CD1c-positive myeloid dendritic cell (primary cell): ENCODE results near the gene SLC37A1.

Source experiments
- DNase-seq: peaks from one replicate; pipeline ENCODE4 v3.0.0-alpha.2; 2016; ENCODE audit errors: extremely low spot score

Gene SLC37A1

DNA sequence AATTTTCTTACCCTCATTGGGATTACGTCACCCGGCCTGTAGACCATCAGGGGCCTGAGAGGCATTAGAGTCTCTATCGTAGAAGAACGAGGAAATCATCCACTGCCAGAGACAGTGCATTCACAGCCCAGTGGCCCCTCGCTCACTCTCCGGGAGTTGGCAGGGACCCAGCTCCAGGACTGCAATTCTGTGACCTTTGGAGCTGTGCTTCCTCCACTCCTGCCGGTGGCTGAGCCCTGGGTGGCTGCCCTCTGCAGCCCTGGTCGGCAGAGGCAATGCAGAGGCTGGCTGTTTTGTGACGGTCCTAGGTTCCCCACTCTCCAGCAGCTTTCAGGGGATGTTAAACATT lies 12.7 kb downstream of the SLC37A1 start:
- no peak for DNase-seq

DNA sequence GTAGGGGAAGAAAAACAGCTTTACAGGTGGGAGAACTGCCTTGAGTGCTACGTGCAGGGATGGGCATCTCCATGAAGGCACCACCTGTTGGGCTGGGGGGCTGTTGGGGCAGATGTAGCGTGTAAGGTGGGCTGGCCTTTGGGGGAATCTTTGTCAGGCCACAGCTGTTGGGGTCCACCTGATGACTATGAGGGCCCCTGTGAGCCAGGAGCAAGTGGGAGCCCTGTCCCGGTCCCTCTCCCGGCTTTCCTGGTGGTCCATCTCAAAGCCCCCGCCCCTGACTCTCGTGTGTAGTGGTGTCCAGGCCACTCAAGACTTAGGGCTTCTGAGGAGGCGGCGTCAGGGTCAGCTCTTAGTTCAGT lies 13.5 kb downstream of the SLC37A1 start:
- DNase-seq = no peak

DNA sequence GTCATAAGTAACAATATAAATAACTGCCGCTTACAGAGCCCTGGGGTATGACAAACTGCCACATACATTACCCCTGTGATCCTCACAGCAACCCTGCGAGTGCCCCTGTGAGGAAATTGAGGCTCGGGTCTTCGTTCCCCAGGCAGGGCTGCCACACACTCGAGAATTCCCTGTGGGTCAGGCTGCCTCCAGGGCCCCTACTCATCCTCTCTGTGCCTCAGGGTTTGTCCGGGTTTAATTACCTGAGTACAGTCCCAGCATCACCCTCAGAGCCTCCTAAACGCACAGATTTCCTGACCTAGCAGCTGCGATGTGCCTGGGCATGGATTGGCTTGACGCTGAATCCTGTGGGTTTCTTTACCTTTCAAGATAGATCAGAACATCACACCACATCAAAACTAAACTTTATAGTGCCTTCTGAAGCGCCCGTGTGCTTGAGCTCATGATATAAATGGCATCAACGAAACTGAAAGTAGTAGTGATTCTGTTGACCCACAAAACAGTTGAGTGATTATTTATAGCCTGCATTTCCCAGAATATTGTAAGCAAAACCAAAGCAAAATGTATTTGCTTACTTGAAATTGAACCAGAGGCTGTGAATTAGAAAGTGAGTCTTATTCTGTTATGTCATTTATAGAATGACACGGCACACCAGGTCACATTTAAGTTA lies 14.0 kb downstream of the SLC37A1 start:
- peak; percentile 32 for DNase-seq

DNA sequence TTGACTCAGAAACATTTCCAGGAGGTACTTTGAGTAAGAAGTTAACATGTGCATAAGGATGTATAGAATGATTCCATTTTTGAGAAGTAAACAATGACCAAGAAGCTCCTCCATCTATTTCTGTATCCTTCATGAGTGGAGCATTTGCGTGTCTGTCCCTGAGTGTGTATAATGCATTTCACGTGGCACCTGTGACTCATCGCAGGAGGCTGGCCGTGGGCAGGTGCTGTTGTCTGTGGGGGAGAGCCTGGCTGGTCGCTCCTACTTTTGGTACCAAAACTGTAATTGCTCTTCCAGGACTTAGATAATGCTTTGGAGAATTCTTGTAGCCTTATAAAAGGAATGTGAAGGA lies 16.5 kb downstream of the SLC37A1 start:
- DNase-seq = no peak

DNA sequence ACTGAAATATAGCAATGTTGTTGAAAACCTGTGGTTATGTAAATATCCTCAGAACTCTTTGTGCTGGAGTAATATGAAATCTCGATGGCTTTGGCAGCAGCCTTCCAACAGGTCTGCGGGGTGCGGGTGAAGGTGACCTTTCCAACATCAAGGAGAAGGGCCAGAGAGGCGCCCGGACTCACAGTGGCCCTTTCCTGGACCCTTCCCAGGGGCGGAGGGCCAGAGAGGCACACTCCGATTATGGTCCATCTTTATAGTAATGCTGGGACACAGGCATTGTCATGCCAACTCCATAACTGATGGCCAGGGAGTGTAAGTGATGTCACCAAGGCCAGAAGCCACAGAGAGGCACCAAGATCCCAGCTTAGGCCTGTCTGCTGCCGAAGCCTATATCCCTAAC lies 18.1 kb downstream of the SLC37A1 start:
- DNase-seq = no peak

DNA sequence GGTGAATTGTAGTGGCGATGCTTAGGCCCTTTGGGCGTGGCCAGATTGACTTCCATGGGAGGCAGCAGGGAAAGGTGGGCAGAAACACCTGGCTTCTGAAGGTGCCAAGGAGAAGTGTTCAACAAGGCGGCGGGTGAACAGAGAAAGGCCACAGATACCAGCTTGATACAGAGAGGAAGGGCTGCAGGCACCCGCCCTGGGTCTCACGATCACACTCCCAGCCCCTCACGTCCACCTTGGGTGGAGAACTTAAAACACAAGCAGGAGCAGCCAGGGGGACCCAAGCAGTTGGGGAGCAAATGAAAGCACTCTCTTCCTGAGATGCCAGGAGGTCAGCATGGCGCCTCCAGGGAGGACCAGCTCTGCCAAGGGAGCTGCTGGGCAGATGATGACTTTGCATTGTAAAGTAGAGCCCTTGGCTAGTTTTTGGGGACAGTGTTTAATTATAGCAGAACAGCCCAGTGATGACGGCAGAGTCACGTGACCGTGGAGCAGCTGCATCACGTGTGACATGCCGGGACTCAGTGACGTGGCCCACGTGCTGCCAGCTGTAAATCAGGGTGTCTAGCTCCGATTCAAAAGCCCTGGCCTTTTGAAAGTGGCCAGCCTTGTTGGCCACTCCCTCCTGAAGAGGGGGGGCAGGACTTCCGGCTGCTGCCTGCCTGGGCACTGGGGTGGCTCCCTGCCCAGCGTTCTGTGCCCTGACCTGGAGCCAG lies 19.0 kb downstream of the SLC37A1 start:
- DNase-seq = peak; percentile 71

DNA sequence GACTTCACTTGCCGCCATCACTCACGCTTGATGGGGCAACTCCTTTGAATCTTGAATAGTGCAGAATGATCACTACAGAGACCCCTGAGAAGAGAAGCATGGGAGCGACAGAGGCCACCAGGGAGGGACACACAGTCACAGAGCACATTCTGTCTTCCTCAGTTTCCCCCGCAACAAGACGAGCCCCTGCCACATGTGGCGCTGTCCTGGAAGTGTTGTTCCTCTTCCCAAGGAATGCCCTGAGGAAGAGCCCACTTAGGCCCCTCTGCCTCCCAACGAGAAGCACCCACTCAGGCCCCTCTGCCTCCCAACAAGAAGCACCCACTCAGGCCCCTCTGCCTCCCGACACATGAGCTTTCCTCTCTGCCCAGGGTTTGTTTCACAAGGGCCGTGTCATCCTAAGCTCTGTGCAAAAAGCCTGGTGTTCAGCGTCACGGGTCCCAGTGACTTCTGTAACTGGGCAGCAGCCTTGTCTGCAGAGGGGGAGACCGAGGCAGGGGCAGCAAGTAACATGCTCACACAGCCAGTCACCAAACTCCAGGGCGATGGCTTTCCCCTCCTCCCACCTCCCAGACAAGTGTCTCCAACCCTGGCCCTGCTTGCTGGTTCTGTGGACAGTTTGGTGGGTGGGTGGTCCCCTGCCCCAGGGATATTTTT lies 19.8 kb downstream of the SLC37A1 start:
- no peak for DNase-seq

DNA sequence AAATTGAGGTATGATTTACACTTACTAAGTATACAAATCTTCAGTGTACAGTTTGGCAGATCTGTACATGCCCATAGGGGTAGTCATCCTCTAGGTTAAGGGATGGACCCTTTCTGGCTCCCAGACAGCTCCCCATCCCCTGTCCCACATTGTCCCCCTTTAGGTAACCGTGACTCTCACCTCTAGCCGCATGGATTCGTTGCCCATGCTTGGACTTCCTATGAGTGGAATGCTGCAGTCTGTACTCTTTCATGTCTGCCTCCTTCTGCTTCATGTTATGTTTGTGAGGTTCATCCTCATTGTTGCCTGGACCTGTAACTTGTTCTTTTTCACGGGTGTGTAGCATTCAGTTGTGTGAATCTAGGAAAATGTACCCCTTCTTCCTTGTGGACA lies 20.3 kb downstream of the SLC37A1 start:
- no peak for DNase-seq

DNA sequence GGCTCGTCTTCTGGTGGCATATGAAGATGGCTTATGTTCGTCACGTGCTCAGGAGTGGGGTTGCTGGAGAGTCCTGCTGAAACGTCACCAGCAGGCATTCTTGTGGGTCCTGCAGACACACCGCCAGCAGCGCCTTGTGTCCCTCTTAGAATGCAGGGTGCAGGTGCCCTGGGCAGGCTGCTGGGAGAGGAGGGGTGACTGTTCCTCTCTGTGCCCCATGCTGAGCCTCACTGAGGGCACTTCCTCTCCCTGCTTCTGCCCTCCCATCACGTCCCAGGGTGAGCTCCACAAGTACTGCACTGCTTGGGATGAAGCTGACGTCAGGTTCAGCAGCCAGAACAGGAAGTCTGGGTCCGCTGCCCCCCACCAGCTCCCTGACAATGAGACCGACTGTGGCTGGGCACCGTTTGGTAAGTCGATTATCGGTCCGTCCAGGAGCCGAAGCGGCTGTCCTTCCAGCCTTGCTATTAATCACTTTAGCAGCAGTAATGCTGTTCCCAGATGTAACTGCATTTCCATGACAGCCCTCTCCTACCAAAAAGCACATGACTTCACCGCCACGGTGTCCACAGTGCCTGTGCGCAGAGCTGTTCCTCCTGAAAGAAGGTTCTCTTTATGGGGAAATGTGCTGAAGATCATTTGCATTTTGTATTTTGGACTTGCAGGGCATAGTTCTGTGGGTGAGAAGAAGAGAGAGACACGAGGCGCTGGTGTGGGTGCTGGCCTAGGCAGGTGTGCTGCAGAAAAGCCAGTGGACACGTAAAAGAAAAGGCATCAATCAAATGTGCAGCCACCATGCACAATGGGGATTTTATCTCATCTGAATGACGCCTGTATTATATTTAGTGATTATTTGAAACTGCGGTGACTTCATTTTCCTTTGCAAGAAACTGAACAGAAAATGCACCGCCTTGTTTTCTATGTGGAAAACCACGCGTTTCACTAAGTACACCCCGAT lies 21.0 kb downstream of the SLC37A1 start:
- DNase-seq = peak; percentile 74

DNA sequence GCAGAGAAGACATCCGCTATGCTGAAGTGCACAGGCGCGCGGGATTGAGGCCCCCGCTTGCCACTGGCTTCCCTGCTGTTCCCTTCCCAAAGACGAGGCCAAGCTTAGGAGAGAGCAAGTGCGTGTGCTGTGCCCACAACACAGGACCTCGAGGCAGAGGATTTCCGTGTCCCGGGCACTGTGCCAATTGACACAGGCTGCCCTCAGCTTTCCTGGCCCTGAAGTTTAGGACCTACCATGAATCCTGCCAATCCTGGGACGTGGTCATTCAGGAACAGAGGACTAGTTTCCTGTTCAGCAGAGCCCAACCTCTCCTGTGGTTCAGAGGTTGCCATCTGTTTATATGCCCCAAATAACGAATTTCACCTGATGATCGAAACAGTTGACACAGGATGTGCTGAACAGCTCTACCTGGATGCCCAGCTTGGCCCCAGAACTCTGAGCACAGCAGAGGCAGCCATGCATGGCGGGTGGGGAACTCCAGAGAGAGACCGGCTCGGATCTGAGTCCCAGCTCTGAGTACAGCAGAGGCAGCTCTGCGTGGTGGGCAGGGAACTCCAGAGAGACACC lies 22.0 kb downstream of the SLC37A1 start:
- DNase-seq = no peak

DNA sequence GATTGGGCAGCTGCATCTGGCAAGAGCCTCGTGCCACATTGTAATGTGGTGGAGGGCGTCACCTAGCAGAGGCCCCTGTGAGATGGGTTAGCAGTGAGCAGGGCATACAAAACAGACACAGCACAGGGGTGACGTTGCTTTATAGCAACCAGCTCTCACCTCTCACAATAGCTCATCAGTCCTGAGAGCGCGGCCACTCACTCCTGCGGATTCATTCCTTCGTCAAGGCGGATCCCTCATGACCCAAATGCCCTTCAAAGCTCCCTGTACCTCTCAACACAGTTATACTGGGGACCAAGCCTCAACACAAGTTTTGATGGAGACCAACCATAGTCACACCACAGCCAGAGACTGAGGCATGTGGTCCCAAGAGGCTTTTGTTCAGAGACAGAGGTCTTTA lies 22.9 kb downstream of the SLC37A1 start:
- DNase-seq = no peak

DNA sequence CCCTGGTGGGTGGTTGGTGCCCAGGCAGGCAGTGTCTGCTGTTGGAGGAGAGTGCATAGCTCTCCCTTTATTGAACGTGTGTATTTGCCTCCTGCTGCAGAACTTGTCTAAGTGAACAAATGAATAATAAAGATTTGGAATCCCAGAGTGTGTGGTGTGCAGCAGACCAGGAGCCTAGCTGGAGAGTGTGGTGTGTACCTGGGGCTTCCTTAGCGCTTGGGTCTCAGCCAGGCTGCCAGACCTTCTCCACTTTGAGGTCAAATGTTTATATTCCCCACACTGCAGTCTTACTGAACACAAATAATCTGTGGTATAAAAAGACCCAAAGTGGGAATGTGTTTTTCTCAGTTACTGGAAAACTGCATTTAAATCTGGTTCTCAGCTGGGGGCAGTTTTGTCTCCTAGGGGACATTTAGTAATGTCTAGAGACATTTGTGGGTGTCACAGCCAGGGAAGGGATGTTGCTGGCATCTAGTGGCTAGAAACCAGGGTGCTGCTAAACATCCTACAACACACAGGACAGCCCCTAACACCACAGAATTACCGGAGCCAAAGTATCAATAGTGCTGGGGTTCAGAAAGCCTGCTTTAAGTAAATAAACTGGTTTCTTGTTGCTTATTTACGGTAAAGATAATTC lies 23.6 kb downstream of the SLC37A1 start:
- DNase-seq = peak; percentile 10

DNA sequence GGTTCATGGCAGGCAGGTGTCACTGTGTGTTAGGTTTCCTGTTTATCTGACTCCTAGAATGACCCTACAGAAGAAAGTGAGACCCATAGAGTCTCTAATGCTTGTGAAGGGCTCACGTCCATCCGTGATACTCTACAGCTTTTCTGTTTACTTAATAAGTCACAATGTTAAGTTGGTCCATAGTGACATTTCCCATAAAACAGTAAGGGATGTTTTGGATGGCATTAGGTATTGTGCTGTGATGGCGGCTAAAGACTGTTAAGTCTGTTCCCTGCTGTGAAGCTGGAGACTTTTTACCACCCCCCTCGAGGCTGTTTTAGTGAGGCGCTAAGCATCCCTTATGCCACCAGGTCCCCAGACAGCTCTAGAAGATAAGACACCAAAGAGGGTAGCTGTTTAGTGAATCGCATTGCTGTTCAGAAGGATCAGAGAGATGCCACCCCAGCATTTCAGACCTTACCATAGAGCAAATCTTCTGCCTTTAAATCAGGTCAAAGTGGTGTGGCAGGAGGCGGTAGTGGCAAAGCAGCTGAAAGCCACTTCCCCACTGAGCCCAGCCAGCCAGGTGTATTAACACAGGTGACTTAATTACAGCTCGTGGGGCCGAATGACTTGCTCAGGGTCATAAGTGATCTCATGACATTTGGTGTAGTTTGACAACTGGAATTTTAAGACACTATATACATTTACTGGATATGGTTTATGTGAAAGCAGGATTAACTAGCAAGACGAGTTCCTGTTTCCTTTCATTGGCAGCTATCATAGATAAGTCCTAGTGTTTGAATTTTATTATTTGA lies 25.0 kb downstream of the SLC37A1 start:
- DNase-seq = no peak

DNA sequence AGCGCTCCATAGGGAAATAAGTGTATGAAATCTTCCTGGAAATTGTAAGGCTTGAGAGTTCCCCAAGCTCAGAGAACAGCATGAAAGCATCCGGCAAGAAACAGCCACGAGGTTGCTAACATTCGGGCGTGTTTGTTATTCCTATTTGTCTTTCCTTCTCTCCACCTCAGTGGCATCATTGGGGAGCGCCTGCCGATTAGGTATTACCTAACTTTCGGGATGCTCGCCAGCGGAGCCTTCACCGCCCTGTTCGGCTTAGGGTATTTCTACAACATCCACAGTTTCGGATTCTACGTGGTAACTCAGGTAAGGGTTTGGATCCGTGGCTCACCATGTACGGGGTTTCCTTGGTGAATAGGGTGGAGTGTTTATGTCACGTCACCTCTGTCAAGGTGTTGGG lies 25.7 kb downstream of the SLC37A1 start:
- DNase-seq = no peak

DNA sequence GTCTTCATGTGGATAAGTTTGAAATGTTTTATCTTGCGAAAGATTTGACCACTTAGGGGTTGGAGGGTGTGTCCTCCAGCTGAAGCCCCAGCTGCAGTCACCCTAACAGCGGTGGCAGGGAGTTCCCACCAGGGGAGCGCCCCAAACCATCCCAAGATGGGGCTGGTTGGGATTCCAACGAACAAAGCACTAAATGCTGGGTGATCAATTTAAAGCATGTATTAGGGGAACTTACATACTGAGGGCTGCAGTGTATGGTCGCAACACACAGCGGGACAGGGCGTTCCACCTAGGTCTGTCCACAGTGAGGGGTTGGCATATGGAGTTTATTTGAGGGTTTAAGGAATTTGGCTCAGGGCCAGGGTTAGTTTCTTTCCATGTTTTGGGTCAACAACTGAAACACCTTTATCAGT lies 26.3 kb downstream of the SLC37A1 start:
- no peak for DNase-seq

DNA sequence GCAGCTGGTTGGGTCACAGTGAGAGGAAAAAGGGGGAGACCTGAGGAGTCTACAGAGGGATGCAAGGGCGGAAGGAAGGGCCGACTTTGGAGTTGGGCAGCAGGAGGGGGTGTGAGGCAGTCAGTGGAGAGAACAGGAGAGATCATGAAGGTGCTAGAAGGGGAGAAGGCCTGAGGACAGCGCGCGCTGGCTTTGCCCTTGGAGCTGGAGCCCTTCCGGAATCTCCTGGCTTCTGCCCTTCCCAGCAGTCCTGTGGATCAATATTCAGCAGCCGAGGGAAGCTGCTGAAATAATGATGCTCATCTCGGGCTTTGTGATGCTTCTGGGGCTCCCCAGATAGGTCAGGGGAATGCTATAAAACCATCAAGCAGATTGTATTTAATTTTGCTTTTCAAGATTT lies 26.7 kb downstream of the SLC37A1 start:
- DNase-seq = no peak

DNA sequence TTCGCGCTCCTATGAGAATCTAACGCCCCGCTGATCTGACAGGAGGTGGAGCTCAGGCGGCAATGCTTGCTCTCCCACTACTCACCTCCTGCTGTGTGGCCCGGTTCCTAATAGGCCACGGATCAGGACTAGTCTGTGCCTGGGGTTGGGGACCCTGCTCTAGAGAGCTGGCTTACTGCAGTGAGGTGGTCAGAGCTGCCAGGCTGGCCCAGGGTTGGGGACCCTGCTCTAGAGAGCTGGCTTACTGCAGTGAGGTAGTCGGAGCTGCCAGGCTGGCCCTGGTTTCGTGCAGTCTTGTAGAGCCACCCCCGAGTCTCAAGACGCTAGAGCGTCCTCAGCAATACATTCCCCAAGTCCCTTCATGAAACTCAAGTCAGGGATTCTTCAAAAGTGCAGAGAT lies 27.5 kb downstream of the SLC37A1 start:
- DNase-seq = no peak

DNA sequence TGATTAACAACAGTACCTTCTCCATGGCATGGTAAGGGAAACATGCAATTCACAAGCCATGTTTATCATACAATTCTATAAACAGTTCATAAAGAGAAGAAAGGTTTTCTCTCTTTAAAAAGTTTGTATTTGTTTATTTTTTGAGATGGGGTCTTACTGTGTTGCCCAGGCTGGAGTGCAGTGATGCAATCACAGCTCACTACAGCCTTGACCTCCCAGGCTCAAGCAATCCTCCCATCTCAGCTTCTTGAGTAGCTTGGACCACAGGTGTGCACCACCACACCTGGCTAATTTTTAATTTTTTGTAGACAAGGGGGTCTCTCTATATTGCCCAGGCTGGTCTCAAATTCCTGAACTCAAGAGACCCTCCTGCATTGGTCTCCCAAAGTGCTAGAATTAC lies 28.0 kb downstream of the SLC37A1 start:
- no peak for DNase-seq

DNA sequence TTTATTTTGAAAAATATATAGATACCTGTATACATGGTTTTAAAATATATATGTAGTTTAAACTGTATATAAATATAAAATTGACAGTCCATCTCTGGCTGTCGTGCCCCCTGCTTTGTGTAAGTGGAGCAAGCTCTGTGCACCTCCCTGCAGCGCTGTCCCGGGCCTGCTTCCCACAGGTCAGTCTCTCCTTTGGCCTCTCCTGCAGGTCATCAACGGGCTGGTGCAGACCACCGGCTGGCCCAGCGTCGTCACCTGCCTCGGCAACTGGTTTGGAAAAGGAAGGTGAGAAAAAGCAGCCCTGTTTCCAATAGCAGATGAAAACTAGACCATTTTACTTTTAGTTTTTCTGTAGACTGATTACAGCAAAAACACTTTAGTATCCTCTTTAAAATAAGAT lies 28.5 kb downstream of the SLC37A1 start:
- DNase-seq = no peak

DNA sequence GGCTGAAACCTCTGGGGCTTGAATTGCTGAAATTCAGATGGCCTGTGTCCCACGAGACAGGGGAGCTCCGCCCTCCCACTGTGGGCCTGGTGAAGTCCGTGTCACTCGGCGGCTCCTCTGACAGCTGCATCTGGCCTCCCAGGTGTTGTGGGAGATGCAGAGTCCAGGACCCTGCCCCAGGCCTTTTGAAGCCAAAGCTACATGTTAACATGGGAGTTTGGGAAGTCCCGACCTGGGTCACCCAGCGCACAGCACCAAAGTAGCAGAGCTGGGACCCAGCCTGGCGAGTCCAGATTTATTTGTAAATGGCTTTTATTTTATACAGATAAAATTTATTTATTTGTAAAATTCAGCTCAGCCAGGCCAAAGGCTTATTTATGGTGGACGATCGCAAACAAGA lies 28.9 kb downstream of the SLC37A1 start:
- no peak for DNase-seq
